H1 (cell line): ENCODE measurements around the gene KIAA0040. TPM values are rescaled to one million over a fixed set of nuclear protein-coding genes. Genes with fewer than 3 reads are reported as not detected.

Source experiments
- CTCF ChIA-PET: fragments of 300-600 bp; sonication (Branson Sonifier 250); formaldehyde crosslinking; loops from one replicate; lab custom pipeline; 2021; ENCODE audit not compliant: partially characterized antibody; lab: Charles Lee
- POLR2A ChIA-PET: fragments of 300-600 bp; sonication (Branson Sonifier 250); formaldehyde crosslinking; loops from one replicate; lab custom pipeline; 2021; ENCODE audit warnings: inconsistent platforms; ENCODE audit not compliant: partially characterized antibody; lab: Charles Lee
- DNase-seq, 2 experiments: peaks; one replicate each; pipeline versions ENCODE4 v3.0.0 to v3.0.0-alpha.2; 2010 to 2022; ENCODE audit warnings: low spot score in 2 of 2, low read depth in 1 of 2, mixed read lengths in 1 of 2
- FAIRE-seq: peaks from 2 replicates; lab custom pipeline; 2011; peaks lifted over from hg19 to GRCh38; lab: Jason Lieb, UNC
- H2AFZ ChIP-seq: 2 replicates; pipeline ENCODE4 v1.8.1; 2012; ENCODE audit warnings: low read length, inconsistent platforms
- H2AK5ac ChIP-seq: 2 replicates; pipeline ENCODE4 v1.6.1; 2013; ENCODE audit warnings: low read depth, low read length
- H2BK120ac ChIP-seq: replicated peaks from 2 replicates; pipeline ENCODE3; 2013; ENCODE audit warnings: low read depth, low read length, inconsistent platforms
- H2BK12ac ChIP-seq: 2 replicates; pipeline ENCODE4 v1.6.1; 2013; ENCODE audit warnings: low read depth, low read length
- H2BK15ac ChIP-seq: 2 replicates; pipeline ENCODE4 v1.6.1; 2013; ENCODE audit warnings: low read length
- H2BK20ac ChIP-seq: 2 replicates; pipeline ENCODE4 v1.6.1; 2013; ENCODE audit warnings: low read length
- H2BK5ac ChIP-seq: 2 replicates; pipeline ENCODE4 v1.6.1; 2013; ENCODE audit warnings: low read depth, low read length
- H3K14ac ChIP-seq: 2 replicates; pipeline ENCODE4 v1.6.1; 2013; ENCODE audit warnings: inconsistent platforms; ENCODE audit not compliant: insufficient read length
- H3K18ac ChIP-seq: 2 replicates; pipeline ENCODE4 v1.6.1; 2013; ENCODE audit warnings: low read length; ENCODE audit errors: extremely low read depth
- H3K23ac ChIP-seq: 2 replicates; pipeline ENCODE4 v1.6.1; 2013; ENCODE audit warnings: inconsistent platforms; ENCODE audit not compliant: insufficient read length
- H3K23me2 ChIP-seq: 2 replicates; pipeline ENCODE4 v1.6.1; 2013; ENCODE audit warnings: low read depth, low read length
- H3K27ac ChIP-seq: 2 replicates; pipeline ENCODE4 v1.6.1; 2011; ENCODE audit warnings: low read depth, low read length, inconsistent platforms
- H3K27me3 ChIP-seq, 4 experiments: replicated peaks in 1 of 4; 1 replicate in 1 of 4; 2 replicates in 3 of 4; pipeline versions ENCODE4 v1.6.1 to v1.8.1; 2011 to 2013; ENCODE audit warnings: low read length in 3 of 4, mild to moderate bottlenecking in 3 of 4, inconsistent platforms in 2 of 4, mixed read lengths in 2 of 4, moderate library complexity in 1 of 4; ENCODE audit not compliant: control insufficient read depth in 3 of 4, insufficient read depth in 3 of 4; ENCODE audit errors: extremely low read depth in 1 of 4
- H3K36me3 ChIP-seq, 4 experiments: 2 replicates each; pipeline versions ENCODE4 v1.6.1 to v1.8.1; 2011 to 2013; ENCODE audit warnings: mild to moderate bottlenecking in 4 of 4, low read length in 3 of 4, moderate library complexity in 2 of 4, control low read depth in 1 of 4, inconsistent platforms in 1 of 4; ENCODE audit not compliant: insufficient read depth in 4 of 4, control insufficient read depth in 2 of 4
- H3K4ac ChIP-seq: replicated peaks from 2 replicates; pipeline ENCODE3; 2013; ENCODE audit warnings: low read length, low read depth, mixed read lengths, inconsistent platforms; ENCODE audit not compliant: insufficient read length
- H3K4me1 ChIP-seq, 4 experiments: replicated peaks in 1 of 4; 1 replicate in 1 of 4; 2 replicates in 3 of 4; pipeline versions ENCODE4 v1.6.1 to v1.8.1; 2011 to 2013; ENCODE audit warnings: low read length in 3 of 4, inconsistent platforms in 2 of 4, mixed read lengths in 1 of 4; ENCODE audit not compliant: insufficient read depth in 4 of 4, control insufficient read depth in 3 of 4
- H3K4me2 ChIP-seq, 2 experiments: 2 replicates each; pipeline versions ENCODE4 v1.6.1 to v1.8.1; 2011 to 2013; ENCODE audit warnings: low read depth in 2 of 2, low read length in 2 of 2, control low read depth in 1 of 2, inconsistent platforms in 1 of 2, mild to moderate bottlenecking in 1 of 2; ENCODE audit not compliant: insufficient read depth in 1 of 2
- H3K4me3 ChIP-seq, 4 experiments: fragments of 200-600, 300-600 bp in 1 of 4; sonication (generic), shearing (Covaris generic), sonication (Bioruptor Twin) in 1 of 4; 2 replicates each; pipeline versions ENCODE4 v1.5.1 to v1.8.1; 2011 to 2016; ENCODE audit warnings: low read length in 4 of 4, low read depth in 3 of 4, control low read depth in 2 of 4, inconsistent platforms in 2 of 4, mild to moderate bottlenecking in 2 of 4, mixed read lengths in 1 of 4, moderate library complexity in 1 of 4; ENCODE audit not compliant: insufficient read depth in 2 of 4; ENCODE audit errors: extremely low read depth in 1 of 4
- H3K56ac ChIP-seq: replicated peaks from 2 replicates; pipeline ENCODE3; 2013; ENCODE audit warnings: low read depth, mild to moderate bottlenecking, mixed read lengths, low read length, inconsistent platforms; ENCODE audit not compliant: insufficient read length
- H3K79me1 ChIP-seq: 2 replicates; pipeline ENCODE4 v1.6.1; 2013; ENCODE audit warnings: low read depth, low read length, control low read depth
- H3K79me2 ChIP-seq, 2 experiments: 2 replicates each; pipeline versions ENCODE4 v1.6.1 to v1.8.1; 2012 to 2013; ENCODE audit warnings: low read length in 2 of 2, mild to moderate bottlenecking in 2 of 2, inconsistent platforms in 1 of 2; ENCODE audit not compliant: insufficient read depth in 2 of 2, control insufficient read depth in 1 of 2
- H3K9ac ChIP-seq, 4 experiments: replicated peaks in 1 of 4; 1 replicate in 1 of 4; 2 replicates in 3 of 4; pipeline versions ENCODE4 v1.6.1 to v1.8.1; 2011 to 2013; ENCODE audit warnings: low read depth in 3 of 4, low read length in 3 of 4, control low read depth in 2 of 4, mild to moderate bottlenecking in 2 of 4, moderate library complexity in 2 of 4, inconsistent platforms in 1 of 4; ENCODE audit errors: extremely low read depth in 1 of 4
- H3K9me3 ChIP-seq, 2 experiments: 2 replicates each; pipeline versions ENCODE4 v1.6.1 to v1.8.1; 2012 to 2013; ENCODE audit warnings: mild to moderate bottlenecking in 2 of 2, moderate library complexity in 2 of 2, control low read depth in 1 of 2, inconsistent platforms in 1 of 2, low read depth in 1 of 2, low read length in 1 of 2, mixed read lengths in 1 of 2; ENCODE audit not compliant: insufficient read depth in 2 of 2
- H4K20me1 ChIP-seq, 2 experiments: replicated peaks in 1 of 2; 2 replicates each; pipeline versions ENCODE3 to v1.8.1; 2011 to 2013; ENCODE audit warnings: inconsistent platforms in 2 of 2, low read length in 2 of 2, mild to moderate bottlenecking in 1 of 2; ENCODE audit not compliant: insufficient read depth in 2 of 2, control insufficient read depth in 1 of 2
- H4K5ac ChIP-seq: 2 replicates; pipeline ENCODE4 v1.6.1; 2013; ENCODE audit warnings: low read length, low read depth, mixed read lengths, inconsistent platforms; ENCODE audit not compliant: insufficient read length
- H4K8ac ChIP-seq: 2 replicates; pipeline ENCODE4 v1.8.0; 2013; ENCODE audit warnings: mild to moderate bottlenecking, moderate library complexity, low read length, inconsistent platforms; ENCODE audit not compliant: insufficient read depth; ENCODE audit errors: extremely low read depth
- H4K91ac ChIP-seq: replicated peaks from 2 replicates; pipeline ENCODE3; 2013; ENCODE audit warnings: low read length, mixed read lengths, inconsistent platforms; ENCODE audit not compliant: insufficient read length
- WGBS, 2 experiments: shearing (Covaris generic) in 1 of 2; methylation state at CpG; one replicate each; pipeline versions ENCODE4 v1.1.6 to v1.1.7; 2013 to 2015; ENCODE audit warnings: low lambda C conversion rate in 2 of 2, mixed read lengths in 2 of 2, inconsistent platforms in 1 of 2, low coverage in 1 of 2, missing lambda C conversion rate in 1 of 2; ENCODE audit not compliant: insufficient replicate concordance in 2 of 2, insufficient coverage in 1 of 2, insufficient read length in 1 of 2; ENCODE audit errors: extremely low coverage in 1 of 2, missing lambda C conversion rate in 1 of 2; 5-methylcytosine and 5-hydroxymethylcytosine counted together
- polyA plus RNA-seq, 7 experiments: library from polyadenylated mRNA; depleted of rRNA in 3 of 7; stranded (reverse) in 5 of 7; unstranded in 2 of 7; fragments of >200 nt in 5 of 7; fragments of 200-250 nt in 2 of 7; gene quantifications; 1 replicate in 5 of 7; 2 replicates in 1 of 7; 4 replicates in 1 of 7; pipeline versions ENCODE4 v1.2.1 to v1.2.3, GENCODE V29; 2011 to 2013; ENCODE audit warnings: missing spikeins in 2 of 7, mixed read lengths in 2 of 7
- total RNA-seq: library from RNA; stranded (reverse); fragmentation: NEBNext Ultra II Directional; extraction: Animal tissue kit (Norgen Biotek cat#: 25700); gene quantifications from 2 replicates; pipeline ENCODE4 v1.2.1, GENCODE V29; 2021

Gene KIAA0040
- total and polyA plus RNA-seq, 2 of the 8 experiments (the other 6 are each of a cell fraction or from before 2014, with no cell fraction given): 11.0 to 14.1 TPM

DNA sequence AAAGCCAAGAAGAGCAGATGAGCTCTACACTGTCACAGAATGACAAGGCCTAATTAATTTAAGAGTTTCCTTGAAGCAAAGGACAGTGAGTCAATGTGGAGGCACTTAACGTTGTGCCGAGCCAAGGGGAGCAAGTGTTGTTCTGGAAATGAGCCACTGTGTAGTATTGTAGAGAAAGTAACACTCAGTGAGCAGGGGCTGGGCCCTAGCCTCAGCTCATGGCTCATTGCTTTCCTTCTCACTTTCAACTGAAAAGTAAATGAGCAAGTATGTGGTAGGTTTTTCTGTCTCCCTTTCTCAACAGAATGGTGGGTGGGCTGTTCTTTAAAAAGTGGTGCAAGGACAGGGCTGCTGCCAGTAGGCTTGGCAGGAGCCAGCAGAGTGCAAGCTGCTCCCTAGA is 11.8 kb upstream of the KIAA0040 start:
- no peaks in the 10 kb centered on the region for H3K9me3 ChIP-seq
- H3K4me2 ChIP-seq: no peak overlapping the region
- H3K4ac ChIP-seq: no peak overlapping the region
- no peak overlapping the region for H2BK120ac ChIP-seq
- H3K23ac ChIP-seq: no peak overlapping the region
- H2BK15ac ChIP-seq: no peak overlapping the region
- H2AK5ac ChIP-seq: no peak overlapping the region
- H4K91ac ChIP-seq: no peak overlapping the region
- H3K79me2 ChIP-seq: no peaks in the 10 kb centered on the region
- H2BK12ac ChIP-seq: no peak overlapping the region
- POLR2A ChIA-PET: no interaction called here
- CTCF ChIA-PET: interaction anchor here (1.1 to 5.6 kb wide), 4 partner anchors 11 to 113 kb away, joined by 3 to 26 read pairs (median 8); no protein-coding TSS in a partner anchor
- no peaks in the 10 kb centered on the region for H4K20me1 ChIP-seq
- no peaks in the 10 kb centered on the region for H3K27me3 ChIP-seq
- 92% methylated on average over 2 of the region's 2 CpGs; no CpG with 5 or more reads in 1 of the 2 experiments for WGBS, 2 experiments
- no peak overlapping the region for H3K27ac ChIP-seq
- H3K4me1 ChIP-seq: no peaks in the 10 kb centered on the region; a peak in 1 of 7 replicates
- H3K9ac ChIP-seq: no peak overlapping the region
- H4K5ac ChIP-seq: no peak overlapping the region
- H3K4me3 ChIP-seq: no peak overlapping the region
- no peak for DNase-seq
- no peak overlapping the region for H3K56ac ChIP-seq
- H3K79me1 ChIP-seq: no peaks in the 10 kb centered on the region
- H3K36me3 ChIP-seq: no peaks in the 10 kb centered on the region
- H3K14ac ChIP-seq: no peak overlapping the region
- no peak overlapping the region for H2BK5ac ChIP-seq
- H3K23me2 ChIP-seq: no peaks in the 10 kb centered on the region
- H2AFZ ChIP-seq: no peak overlapping the region
- H3K18ac ChIP-seq: no peak overlapping the region
- H4K8ac ChIP-seq: no peak overlapping the region
- FAIRE-seq: no peak
- no peak overlapping the region for H2BK20ac ChIP-seq
